Astrocyte of the spinal cord (primary cell): ENCODE measurements around the gene METRN.

Experiments
- DNase-seq: peaks from one replicate; pipeline ENCODE4 v3.0.0; 2011; ENCODE audit warnings: low read depth, low spot score
- H3K4me3 ChIP-seq: 2 replicates; pipeline ENCODE4 v1.5.1; 2011; ENCODE audit warnings: low read depth, mild to moderate bottlenecking, low read length, moderate library complexity
- CTCF ChIP-seq: IDR thresholded peaks from 2 replicates; pipeline ENCODE4 v1.5.1; 2012; ENCODE audit warnings: low read depth, mild to moderate bottlenecking, low read length, inconsistent platforms
- in situ Hi-C: cut with HindIII; loops from 2 replicates; pipeline ENCODE4 v1.10.0; 2017; ENCODE audit warnings: low sequenced_read_pairs

Gene METRN

GRCh38 chr16:756428-756827 is 41.5 kb downstream of the METRN start:
- in situ Hi-C loops = no loop called here
- no peak for TF ChIP-seq CTCF
- no peak overlapping the region for H3K4me3 ChIP-seq
- DNase-seq = no peak

- TF ChIP-seq CTCF = no peak
- no peak for DNase-seq
- in situ Hi-C loops = no loop called here
- H3K4me3 ChIP-seq = no peak overlapping the region
These were observed 44.4 kb downstream of the METRN start for GRCh38 chr16:759110-759910.

- TF ChIP-seq CTCF = no peak
- H3K4me3 ChIP-seq = no peak overlapping the region
- DNase-seq = no peak
- in situ Hi-C loops = no loop called here
These were observed 45.1 kb downstream of the METRN start for GRCh38 chr16:760065-760464.

- no peak within 1 kb of the TSS for H3K4me3 ChIP-seq
- TF ChIP-seq CTCF = no peak
- in situ Hi-C loops = no loop called here
- no peak for DNase-seq
These were observed 45.8 kb downstream of the METRN start, which contains the start of gene MSLN for GRCh38 chr16:760545-761343. MSLN (plus strand) TSS chr16:760734; CDS start chr16:762681, 1,947 bp downstream.

GRCh38 chr16:761625-762513 is 47.0 kb downstream of the METRN start:
- no peak overlapping the region for H3K4me3 ChIP-seq
- in situ Hi-C loops = no loop called here
- no peak for TF ChIP-seq CTCF
- no peak for DNase-seq
